Esophagus muscularis mucosa (tissue), 4 donors: ENCODE results near the gene CLEC16A. TPM values are rescaled to one million over a fixed set of nuclear protein-coding genes. Genes with fewer than 3 reads are reported as not detected.

Experiments
- DNase-seq: peaks from one replicate; pipeline ENCODE4 v3.0.0-alpha.2; 2017; ENCODE audit errors: extremely low spot score
- H3K27ac ChIP-seq, 4 donors: fragments of 200-600 bp; sonication (generic); replicated peaks in 1 of 4; 1 replicate in 3 of 4; 2 replicates in 1 of 4; pipeline ENCODE4 v1.5.1; 2016 to 2019; ENCODE audit warnings: mild to moderate bottlenecking in 1 of 4
- H3K27me3 ChIP-seq, 4 donors: fragments of 200-600 bp; sonication (generic); one replicate each; pipeline versions ENCODE4 v1.5.1 to v1.6.0; 2016 to 2019
- H3K36me3 ChIP-seq, 4 donors: fragments of 200-600 bp; sonication (generic); one replicate each; pipeline ENCODE4 v1.5.1; 2016 to 2019
- H3K4me1 ChIP-seq, 4 donors: fragments of 200-600 bp; sonication (generic); one replicate each; pipeline ENCODE4 v1.5.1; 2016 to 2019
- H3K4me3 ChIP-seq, 4 donors: fragments of 200-600 bp; sonication (generic); 1 replicate in 2 of 4; 2 replicates in 2 of 4; pipeline ENCODE4 v1.5.1; 2016 to 2019; ENCODE audit warnings: mild to moderate bottlenecking in 4 of 4, moderate library complexity in 1 of 4
- H3K9me3 ChIP-seq, 4 donors: fragments of 200-600 bp; sonication (generic); 1 replicate in 3 of 4; 2 replicates in 1 of 4; pipeline ENCODE4 v1.5.1; 2016 to 2019
- EP300 ChIP-seq: sonication (generic); formaldehyde crosslinking; IDR thresholded peaks from one replicate; pipeline ENCODE4 v1.6.1; 2017; ENCODE audit warnings: antibody characterized with exemption
- POLR2A ChIP-seq: fragments of 450-650 bp; IDR thresholded peaks from one replicate; pipeline ENCODE4 v1.6.1; 2017; ENCODE audit warnings: antibody characterized with exemption, moderate library complexity, mild to moderate bottlenecking, low read depth
- POLR2AphosphoS5 ChIP-seq, 2 donors: sonication (generic); formaldehyde crosslinking; IDR thresholded peaks; one replicate each; pipeline ENCODE4 v1.6.1; 2017; ENCODE audit warnings: antibody characterized with exemption in 2 of 2
- WGBS: methylation state at CpG from one replicate; pipeline ENCODE4 v1.1.5; 2018; 5-methylcytosine and 5-hydroxymethylcytosine counted together
- intact Hi-C: fragments of 100-400 bp; cut with DNase I; formaldehyde crosslinking; loops from one replicate; pipeline ENCODE4 v1.15.1; 2023
- total RNA-seq, 4 donors: library from RNA; depleted of rRNA; stranded (reverse); fragments of >200 nt; gene quantifications; one replicate each; pipeline versions ENCODE4 v1.1.0 to v1.2.1, GENCODE V29; 2016
- TF ChIP-seq, protein P1 (sequence below), 3 experiments: fragments of 200-600 bp in 2 of 3; fragments of 450-650 bp in 1 of 3; sonication (generic) in 2 of 3; IDR thresholded peaks; one replicate each; pipeline ENCODE4 v1.5.1; 2017 to 2019; ENCODE audit warnings: antibody characterized with exemption in 3 of 3, mild to moderate bottlenecking in 2 of 3, moderate library complexity in 1 of 3

Gene CLEC16A
- total RNA-seq, 4 donors from 2014 or later: 22.3 to 34.7 (median 29.2) TPM

DNA sequence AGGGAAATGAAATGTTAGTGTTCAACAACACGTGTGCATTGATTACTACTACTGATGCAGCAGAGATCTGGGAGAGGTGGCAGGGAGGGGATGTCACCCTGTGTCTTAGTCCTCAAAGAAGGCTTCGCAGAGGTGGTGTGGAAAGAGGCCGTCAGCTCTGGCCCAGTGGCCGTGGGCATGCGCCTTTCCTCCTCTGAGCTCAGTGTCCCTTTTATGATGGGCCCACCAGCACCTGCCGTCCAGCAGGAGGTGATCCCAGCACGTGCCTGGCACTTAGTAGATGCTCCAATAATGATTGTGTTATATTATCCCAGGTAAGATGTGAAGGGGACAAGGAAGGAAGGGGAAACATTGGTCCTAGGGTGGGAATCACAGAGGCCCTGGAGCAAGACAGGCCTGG is 106.2 kb downstream of the CLEC16A start:
- intact Hi-C loops: no loop called here
- no peak for DNase-seq
- H3K9me3 ChIP-seq: no peaks in the 10 kb centered on the region
- peaks cover 0 to 82% (median 65%) of the 10 kb centered on the region in 4 donors for H3K36me3 ChIP-seq
- H3K4me1 ChIP-seq: peaks cover 0 to 7% (median 0%) of the 10 kb centered on the region in 4 donors
- no peaks in the 10 kb centered on the region for H3K27me3 ChIP-seq
- TF ChIP-seq EP300: no peak
- TF ChIP-seq, protein P1, sequence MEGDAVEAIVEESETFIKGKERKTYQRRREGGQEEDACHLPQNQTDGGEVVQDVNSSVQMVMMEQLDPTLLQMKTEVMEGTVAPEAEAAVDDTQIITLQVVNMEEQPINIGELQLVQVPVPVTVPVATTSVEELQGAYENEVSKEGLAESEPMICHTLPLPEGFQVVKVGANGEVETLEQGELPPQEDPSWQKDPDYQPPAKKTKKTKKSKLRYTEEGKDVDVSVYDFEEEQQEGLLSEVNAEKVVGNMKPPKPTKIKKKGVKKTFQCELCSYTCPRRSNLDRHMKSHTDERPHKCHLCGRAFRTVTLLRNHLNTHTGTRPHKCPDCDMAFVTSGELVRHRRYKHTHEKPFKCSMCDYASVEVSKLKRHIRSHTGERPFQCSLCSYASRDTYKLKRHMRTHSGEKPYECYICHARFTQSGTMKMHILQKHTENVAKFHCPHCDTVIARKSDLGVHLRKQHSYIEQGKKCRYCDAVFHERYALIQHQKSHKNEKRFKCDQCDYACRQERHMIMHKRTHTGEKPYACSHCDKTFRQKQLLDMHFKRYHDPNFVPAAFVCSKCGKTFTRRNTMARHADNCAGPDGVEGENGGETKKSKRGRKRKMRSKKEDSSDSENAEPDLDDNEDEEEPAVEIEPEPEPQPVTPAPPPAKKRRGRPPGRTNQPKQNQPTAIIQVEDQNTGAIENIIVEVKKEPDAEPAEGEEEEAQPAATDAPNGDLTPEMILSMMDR (IDR thresholded peaks at IDR 0.05): no peak
- no peak for TF ChIP-seq POLR2AphosphoS5 (IDR thresholded peaks at IDR 0.05)
- TF ChIP-seq POLR2A: no peak
- no peak overlapping the region for H3K4me3 ChIP-seq
- 93% methylated on average over 5 of the region's 7 CpGs for WGBS
- no peak overlapping the region for H3K27ac ChIP-seq

DNA sequence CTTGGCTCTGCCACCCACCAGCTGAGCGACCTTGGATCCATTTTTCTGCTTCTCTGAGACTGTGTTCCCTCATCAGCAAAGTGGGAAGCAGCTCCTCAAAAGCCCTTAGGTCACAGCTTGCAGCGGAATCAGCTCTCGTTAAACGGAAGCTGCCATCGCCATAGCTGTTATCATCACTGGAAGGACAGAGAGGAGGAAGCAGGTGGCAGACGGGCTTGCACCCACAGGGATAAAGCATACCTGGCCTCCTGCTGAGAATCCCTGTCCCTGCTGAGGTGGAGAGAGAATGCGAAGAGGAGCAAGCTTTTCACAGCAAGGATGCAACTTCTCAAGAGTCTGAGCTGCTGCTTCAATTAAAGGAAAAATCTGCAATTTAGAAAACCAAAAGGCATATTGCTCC is 106.6 kb downstream of the CLEC16A start:
- H3K27me3 ChIP-seq: no peaks in the 10 kb centered on the region
- no peak overlapping the region for H3K4me3 ChIP-seq
- peaks cover 0 to 7% (median 0%) of the 10 kb centered on the region in 4 donors for H3K4me1 ChIP-seq
- WGBS: 67% methylated on average over 7 of the region's 7 CpGs
- H3K9me3 ChIP-seq: no peaks in the 10 kb centered on the region
- intact Hi-C loops: no loop called here
- H3K27ac ChIP-seq: no peak overlapping the region
- DNase-seq: no peak
- TF ChIP-seq EP300: no peak
- TF ChIP-seq, protein P1 (IDR thresholded peaks at IDR 0.05): no peak
- peaks cover 0 to 79% (median 63%) of the 10 kb centered on the region in 4 donors for H3K36me3 ChIP-seq

DNA sequence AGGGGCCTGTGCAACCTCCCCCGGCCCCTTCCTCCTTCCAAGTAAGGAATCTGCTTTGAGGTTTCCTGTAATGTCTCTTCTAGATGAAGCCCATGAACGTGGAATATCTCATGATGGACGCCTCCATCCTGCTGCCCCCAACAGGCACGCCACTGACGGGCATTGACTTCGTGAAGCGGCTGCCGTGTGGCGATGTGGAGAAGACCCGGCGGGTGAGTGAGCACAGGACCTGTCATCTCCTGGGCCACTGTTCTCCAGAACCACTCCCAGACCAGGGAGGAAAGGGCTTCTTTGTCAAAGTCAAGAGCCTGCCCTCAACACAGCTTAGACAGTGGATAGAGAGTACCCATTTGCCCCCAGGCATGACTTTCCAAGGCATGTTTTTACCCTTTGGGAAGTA is 107.1 kb downstream of the CLEC16A start:
- intact Hi-C loops: no loop called here
- Histone ChIP-seq H3K9me3 (no peaks in the 10 kb centered on the region), H3K36me3 (peaks cover 0 to 78% (median 63%) of the 10 kb centered on the region in 4 donors), H3K4me3 (no peak overlapping the region), H3K4me1 (peaks cover 0 to 7% (median 0%) of the 10 kb centered on the region in 4 donors), H3K27me3 (no peaks in the 10 kb centered on the region), H3K27ac (no peak overlapping the region)
- WGBS: 93% methylated on average over 11 of the region's 11 CpGs
- TF ChIP-seq, protein P1 (IDR thresholded peaks at IDR 0.05): no peak
- no peak for TF ChIP-seq POLR2AphosphoS5 (IDR thresholded peaks at IDR 0.05)
- no peak for TF ChIP-seq POLR2A
- no peak for TF ChIP-seq EP300
- DNase-seq: no peak

DNA sequence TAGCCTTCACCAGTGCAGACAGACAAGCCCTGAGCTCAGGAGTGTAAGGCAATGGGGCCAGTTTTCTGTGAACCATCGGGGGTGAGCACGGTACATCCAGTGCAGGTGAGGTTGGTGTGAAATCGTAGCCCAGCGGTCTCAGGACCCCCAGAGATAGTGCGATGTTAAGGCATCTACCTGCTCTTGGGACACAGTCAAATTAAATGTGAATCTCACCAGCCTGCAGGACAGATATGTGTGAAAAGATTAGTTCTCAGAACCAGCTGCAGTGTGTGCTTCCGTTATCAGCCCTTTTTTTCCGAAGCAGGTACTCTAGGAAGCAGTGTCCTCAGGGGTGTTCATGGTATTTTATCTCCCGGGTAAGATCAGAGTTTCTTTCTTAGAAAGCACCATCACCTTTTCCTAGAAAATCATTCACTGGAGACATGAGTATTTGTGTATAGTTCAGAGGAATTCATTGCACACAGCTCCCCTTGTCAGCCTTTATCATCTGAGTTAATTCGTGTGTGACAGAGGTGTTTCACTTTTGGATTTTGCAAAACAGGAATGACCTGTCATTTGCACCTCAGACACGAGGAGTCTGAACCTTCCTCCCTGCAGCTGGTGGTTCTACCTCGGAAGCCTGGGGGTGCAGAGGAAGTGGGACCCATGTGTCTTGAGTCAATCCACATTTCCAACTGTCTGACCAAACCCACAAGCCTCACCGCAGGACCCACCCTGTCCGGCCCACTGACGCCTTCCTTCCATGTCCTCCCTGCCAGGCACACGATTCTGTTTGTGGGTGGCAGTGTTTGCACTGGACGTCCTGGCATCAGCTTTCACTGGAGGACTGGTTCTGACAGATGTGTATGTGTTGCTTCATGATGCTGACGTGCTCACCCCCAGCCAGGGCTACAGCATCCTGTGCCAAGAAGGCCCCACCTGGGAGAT is 107.8 kb downstream of the CLEC16A start:
- DNase-seq: no peak
- Histone ChIP-seq H3K4me3 (no peak overlapping the region), H3K4me1 (peaks cover 0 to 6% (median 0%) of the 10 kb centered on the region in 4 donors), H3K27me3 (no peaks in the 10 kb centered on the region), H3K27ac (no peak overlapping the region), H3K9me3 (no peaks in the 10 kb centered on the region), H3K36me3 (peaks cover 0 to 74% (median 59%) of the 10 kb centered on the region in 4 donors)
- TF ChIP-seq POLR2AphosphoS5 (IDR thresholded peaks at IDR 0.05) (no peak), POLR2A (no peak), EP300 (no peak)
- TF ChIP-seq, protein P1 (IDR thresholded peaks at IDR 0.05): no peak
- intact Hi-C loops: no loop called here
- 89% methylated on average over 12 of the region's 17 CpGs for WGBS
